SK-MEL-5 (cell line): ENCODE data around the gene GCN1. TPM values are rescaled to one million over a fixed set of nuclear protein-coding genes. Genes with fewer than 3 reads are reported as not detected.
"Not testable (repeated sequence)": the region's sequence is repeated elsewhere in the genome, so short reads cannot be mapped to it uniquely, and the experiment has no call there.

ENCODE experiments used
- DNase-seq: peaks from one replicate; pipeline ENCODE4 v3.0.0-alpha.2; 2016; ENCODE audit warnings: low read depth, low spot score
- in situ Hi-C: cut with HindIII; loops from 2 replicates; pipeline ENCODE4 v1.10.0; 2016; ENCODE audit warnings: low sequenced_read_pairs, high pct_unique_total_duplicates, low pct_unique_long_range_greater_than_20kb
- polyA plus RNA-seq, 2 experiments: library from polyadenylated mRNA; depleted of rRNA; stranded (reverse); fragments of >200 nt; gene quantifications; 2 replicates each; pipeline ENCODE4 v1.2.3, GENCODE V29; 2015
- total RNA-seq: library from RNA; depleted of rRNA; stranded (reverse); fragments of >200 nt; shearing (Covaris generic); gene quantifications from 2 replicates; pipeline ENCODE4 v1.2.3, GENCODE V29; 2014; rRNA removed

Gene GCN1, protein sequence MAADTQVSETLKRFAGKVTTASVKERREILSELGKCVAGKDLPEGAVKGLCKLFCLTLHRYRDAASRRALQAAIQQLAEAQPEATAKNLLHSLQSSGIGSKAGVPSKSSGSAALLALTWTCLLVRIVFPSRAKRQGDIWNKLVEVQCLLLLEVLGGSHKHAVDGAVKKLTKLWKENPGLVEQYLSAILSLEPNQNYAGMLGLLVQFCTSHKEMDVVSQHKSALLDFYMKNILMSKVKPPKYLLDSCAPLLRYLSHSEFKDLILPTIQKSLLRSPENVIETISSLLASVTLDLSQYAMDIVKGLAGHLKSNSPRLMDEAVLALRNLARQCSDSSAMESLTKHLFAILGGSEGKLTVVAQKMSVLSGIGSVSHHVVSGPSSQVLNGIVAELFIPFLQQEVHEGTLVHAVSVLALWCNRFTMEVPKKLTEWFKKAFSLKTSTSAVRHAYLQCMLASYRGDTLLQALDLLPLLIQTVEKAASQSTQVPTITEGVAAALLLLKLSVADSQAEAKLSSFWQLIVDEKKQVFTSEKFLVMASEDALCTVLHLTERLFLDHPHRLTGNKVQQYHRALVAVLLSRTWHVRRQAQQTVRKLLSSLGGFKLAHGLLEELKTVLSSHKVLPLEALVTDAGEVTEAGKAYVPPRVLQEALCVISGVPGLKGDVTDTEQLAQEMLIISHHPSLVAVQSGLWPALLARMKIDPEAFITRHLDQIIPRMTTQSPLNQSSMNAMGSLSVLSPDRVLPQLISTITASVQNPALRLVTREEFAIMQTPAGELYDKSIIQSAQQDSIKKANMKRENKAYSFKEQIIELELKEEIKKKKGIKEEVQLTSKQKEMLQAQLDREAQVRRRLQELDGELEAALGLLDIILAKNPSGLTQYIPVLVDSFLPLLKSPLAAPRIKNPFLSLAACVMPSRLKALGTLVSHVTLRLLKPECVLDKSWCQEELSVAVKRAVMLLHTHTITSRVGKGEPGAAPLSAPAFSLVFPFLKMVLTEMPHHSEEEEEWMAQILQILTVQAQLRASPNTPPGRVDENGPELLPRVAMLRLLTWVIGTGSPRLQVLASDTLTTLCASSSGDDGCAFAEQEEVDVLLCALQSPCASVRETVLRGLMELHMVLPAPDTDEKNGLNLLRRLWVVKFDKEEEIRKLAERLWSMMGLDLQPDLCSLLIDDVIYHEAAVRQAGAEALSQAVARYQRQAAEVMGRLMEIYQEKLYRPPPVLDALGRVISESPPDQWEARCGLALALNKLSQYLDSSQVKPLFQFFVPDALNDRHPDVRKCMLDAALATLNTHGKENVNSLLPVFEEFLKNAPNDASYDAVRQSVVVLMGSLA (N-terminal part only)
- 46.4 and 66.2 TPM in 2 replicates for total RNA-seq
- polyA plus RNA-seq (2015; cell fraction: cytosol; rRNA removed) = 55.2 and 66.5 TPM in 2 replicates
- polyA plus RNA-seq (2015; cell fraction: nucleus; rRNA removed) = 255 and 603 TPM in 2 replicates

DNA sequence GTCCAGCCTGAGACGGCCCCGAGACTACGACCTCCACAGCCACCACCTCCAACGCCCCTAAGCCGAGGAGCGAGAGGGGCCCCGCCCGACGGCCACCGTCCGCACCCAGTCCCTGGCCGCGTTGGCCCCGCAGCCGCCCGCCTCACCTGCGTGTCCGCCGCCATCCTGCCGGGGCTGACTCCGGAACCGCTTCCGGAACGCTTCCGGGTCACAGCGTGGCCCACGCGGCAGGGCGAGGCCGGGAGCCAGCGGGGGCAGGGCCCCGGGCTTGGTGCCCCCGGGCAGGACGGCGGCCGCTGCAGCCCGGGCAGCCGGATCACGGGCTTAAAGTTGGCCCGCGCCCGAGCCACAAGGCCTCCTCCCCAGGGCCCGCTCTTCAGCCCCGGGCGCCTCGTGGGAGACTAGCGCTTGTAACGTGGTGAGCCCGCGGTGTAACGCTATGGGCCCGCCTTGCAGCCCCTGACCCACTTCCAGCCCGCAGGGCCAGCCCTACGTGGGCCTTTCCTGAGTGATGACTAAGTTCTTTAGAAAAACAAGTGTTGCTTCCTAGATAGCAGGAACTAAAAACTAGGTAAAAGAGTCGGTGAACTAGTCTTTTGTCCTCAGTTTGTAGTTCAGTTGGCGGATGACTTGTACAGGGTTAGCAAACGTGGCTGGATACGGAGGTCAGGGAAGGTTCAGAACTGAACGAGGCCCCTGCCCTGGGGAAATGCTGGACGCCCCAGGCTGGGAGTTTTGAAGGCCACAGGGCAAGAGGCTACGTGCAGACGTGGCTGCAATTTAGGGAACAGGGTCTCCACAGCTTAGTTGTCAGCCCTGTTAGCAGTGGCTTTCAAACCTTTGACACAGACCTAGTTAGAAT is at the start of gene GCN1:
GCN1 (minus strand) TSS at position 182 of the 862 bp plus-strand sequence; CDS start at position 164, 18 bp downstream.
- in situ Hi-C loops = no loop called here
- peak; percentile 78 for DNase-seq

DNA sequence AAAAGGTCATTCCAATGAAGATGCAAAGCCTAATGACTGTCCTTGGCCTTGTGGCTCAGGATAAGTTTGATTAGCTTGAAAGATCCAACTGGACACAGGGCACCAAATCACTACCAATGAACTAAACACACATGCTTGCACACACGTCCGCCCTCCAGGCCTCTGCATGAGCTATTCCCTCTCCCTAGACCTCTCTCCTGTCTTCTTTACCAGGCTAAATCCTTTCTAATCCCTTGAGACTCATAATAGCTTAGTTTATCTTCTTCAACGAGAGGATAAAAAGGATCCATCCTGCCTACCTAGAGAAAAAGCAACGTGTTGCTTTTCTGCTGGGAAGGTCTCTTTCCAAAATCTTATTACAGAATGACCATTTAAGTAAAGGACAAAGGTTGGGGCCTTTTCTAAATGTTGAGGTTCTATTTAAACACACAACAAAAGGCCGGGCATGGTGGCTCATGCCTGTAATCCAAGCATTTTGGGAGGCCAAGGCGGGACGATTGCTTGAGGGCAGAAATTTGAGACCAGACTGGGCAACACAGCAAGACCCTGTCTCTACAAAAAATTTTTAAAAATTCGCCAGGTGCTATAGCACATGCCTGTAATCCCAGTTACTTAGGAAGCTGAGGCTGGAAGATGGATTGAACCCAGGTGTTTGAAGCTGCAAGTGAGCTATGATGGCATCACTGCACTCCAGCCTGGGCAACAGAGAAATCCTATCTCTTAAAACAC is 48.6 kb upstream of the GCN1 start:
- in situ Hi-C loops = no loop called here

DNA sequence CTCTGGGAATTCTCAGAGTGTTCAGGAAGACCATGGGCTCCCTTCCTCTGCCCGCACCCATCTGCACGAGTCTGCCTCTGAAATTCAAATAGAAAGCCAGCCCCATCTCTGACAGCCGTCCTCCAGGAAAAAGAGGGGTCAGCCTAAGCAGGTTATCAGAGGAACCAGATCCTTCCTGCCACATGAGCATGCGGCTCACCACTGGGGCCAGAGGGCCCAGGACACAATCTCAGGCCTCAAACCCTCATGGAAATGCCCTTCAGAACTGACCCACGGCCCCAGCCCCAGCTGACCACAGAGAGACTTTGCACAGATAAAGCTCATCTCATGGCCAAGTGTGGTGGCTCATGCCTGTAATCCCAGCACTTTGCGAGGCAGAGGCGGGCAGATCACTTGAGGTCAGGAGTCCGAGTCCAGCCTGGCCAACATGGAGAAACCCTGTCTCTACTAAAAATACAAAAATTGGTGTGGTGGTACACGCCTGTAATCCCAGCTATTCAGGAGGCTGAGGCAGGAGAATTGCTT is 47.8 kb upstream of the GCN1 start:
- in situ Hi-C loops = no loop called here

More for the DNA sequence above, 48.6 kb upstream of the GCN1 start:
- DNase-seq = no peak

DNA sequence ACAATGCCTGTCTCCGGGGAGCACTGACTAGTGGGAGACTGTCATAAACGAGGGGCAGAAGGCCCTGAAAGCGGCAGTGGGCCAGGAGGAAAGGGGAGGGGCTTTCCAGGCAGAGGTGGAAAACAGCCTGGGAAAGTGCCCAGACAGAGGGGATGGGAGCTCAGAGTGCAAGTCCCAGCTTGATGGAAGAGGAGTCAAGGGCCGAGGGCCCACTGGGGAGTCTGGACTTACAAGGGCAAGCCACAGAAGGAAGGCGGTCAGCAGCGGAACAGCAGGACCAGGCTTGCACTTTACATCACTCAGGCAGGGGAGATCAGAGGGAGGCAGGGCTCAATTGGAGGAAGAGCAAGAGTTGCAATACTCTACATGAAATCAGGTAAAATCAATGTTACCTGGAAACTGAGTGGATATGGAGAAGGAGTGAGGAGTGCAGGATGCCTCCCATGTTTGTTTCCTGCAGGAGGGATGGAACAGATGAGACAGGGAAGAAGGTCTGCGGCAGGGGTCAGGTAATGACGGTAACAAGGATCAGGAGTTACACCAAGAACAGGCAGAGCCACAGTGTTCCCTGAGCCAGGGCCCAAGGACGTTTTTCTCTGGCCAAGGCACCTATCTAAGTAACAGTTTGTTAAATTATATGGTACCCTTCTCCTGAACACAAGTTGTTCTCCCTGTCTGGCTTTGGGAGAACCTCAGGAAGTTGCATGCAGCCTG is 47.2 kb upstream of the GCN1 start:
- no peak for DNase-seq
- in situ Hi-C loops = no loop called here

More for the DNA sequence above, 47.8 kb upstream of the GCN1 start:
- DNase-seq = no peak

DNA sequence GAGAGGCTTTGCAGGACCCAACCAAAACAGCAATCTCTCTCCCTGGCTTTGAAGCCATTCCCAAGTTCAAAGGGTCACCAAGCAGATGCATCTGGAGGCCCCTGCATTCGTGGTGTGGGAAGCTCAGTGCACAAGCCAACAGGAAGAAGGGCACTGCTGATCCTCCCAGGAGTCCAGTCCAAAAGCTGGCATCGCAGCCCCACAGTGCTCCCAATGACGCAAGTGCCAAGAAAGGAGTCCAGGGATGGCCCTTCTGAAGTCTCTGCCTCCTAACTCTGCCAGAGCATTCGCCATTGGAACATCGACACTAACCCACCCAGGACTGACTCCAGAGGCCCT is 45.9 kb upstream of the GCN1 start:
- in situ Hi-C loops = no loop called here
- DNase-seq = no peak

DNA sequence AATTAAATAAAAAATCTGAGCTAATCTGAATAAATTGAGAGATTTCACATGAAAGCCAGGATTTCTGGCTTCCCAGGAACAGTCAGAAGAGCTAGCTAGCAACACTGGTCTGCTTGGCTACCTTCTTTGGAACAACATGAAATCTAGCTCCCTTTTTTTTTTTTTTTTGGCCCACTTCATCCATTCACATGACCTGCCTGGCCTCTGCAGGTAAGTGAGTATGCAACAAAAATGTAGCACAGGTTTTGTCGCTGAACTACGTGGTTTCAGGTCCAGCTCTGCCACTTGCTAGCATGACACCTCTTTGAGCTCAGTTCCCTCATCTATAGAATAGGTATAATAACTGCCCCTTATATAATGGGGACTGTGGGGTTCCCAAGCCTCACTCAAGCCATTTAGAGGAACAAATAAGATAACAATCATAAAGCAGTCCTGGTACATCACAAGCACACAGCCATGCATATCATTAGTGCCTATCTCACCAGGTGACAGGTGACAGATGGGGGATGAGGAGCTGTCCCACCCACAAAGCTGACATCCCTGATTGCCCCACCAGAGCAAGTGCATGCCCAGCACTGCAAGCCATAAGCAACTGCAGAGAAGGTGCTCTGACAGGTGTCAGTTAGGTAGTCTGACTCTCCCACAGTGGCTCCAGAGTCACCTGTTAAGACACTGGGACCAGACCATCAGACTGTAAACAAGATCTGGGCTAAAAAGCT is 45.4 kb upstream of the GCN1 start:
- in situ Hi-C loops = no loop called here
- no peak for DNase-seq

DNA sequence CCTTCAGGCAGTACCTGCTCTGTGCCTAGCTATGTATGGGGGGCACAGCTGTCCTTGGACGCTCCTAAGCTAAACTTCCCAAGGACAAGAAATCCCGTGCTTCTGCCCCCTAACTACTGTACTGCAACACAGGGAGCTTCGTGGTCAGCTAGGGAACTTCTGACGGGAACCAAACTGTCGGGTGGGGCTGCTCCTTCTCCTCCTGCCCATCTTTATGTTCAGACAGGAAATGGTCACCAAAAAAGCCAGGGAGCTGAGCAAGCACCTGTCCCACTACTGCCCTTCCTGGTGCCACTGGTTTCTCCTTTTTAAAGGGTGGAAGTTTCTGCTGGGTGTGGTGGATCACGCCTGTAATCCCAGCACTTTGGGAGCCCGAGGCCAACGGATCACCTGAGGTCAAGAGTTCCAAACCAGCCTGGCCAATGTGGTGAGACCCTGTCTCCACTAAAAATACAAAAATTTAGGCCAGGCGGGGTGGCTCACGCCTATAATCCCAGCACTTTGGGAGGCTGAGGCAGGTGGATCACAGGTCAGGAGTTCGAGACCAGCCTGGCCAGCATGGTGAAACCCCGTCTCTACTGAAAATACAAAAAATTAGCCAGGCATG is 44.4 kb upstream of the GCN1 start:
- no peak for DNase-seq
- in situ Hi-C loops = no loop called here

DNA sequence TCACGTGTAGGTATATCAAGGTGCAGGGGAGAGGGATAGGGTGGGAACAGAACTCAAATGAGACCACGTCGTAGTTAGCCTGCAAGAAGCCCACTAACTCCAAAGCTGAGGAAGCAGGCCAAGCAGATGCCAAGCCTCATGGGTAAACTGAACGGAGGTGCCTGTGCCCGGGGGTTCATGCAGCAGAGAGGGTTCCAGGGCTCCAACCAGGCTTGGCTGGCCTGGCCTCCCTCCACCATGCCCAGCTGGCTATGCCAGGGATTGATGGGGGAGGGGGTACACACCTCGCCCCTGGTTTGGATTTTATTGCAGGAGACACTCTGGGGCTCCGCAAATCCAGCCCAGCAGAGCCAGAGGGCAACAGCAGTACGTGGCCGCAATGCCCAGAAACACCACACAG is 43.7 kb upstream of the GCN1 start:
- in situ Hi-C loops = no loop called here
- no peak for DNase-seq

DNA sequence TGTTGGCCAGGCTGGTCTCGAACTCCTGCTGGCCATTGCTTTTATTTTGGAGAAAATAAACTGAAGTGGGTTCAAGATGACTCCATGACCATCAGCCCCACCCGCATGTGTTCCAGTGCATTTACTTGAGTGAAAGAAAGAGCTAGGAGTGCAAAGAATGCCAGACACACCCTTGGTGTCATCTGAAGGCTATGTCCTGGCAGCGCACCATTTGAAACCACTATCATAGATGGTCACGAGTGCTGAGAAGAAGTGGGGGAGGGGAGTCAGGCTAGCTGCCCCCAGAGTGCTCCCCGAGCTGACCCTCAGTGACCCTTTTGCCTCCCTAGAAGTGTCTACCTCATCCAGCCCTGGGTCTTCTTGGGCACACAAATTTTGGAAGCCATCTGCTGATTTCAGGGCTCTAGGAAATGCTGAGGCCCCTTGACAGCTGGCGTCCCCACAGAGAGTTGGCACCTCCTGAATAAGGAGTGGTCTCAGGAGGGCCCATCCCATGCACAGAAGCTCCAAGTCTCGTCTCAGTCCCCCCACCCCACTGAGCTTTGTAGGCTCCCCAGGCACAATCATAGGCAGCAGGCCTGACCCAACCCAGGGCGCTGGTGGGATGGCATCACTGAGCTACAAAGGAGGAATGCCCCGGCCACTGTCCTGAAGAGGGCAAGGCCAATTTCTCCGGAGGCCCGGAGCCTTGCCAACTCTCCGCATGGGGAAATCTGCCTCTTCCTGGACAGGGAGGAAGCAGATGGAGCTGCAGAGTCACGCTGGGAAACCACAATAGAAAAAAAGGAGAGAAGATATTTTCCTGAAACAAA is 43.1 kb upstream of the GCN1 start:
- in situ Hi-C loops = no loop called here
- no peak for DNase-seq

DNA sequence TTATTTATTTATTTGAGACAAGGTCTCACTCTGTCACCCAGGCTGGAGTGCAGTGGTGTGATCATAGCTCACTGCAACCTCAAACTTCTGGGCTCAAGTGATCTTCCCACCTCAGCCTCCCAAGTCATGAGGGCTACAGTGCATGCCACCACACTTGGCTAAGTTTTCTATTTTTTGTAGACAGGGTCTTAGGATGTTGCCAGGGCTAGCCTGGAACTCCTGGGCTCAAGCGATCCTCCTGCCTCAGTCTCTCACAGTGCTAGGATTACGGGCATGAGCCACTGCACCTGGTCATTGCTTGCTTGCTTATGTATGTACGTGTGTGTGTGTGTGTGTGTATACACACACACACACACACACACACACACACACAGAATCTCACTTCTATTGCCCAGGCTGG is 42.3 kb upstream of the GCN1 start:
- in situ Hi-C loops, DNase-seq: not testable (repeated sequence)

DNA sequence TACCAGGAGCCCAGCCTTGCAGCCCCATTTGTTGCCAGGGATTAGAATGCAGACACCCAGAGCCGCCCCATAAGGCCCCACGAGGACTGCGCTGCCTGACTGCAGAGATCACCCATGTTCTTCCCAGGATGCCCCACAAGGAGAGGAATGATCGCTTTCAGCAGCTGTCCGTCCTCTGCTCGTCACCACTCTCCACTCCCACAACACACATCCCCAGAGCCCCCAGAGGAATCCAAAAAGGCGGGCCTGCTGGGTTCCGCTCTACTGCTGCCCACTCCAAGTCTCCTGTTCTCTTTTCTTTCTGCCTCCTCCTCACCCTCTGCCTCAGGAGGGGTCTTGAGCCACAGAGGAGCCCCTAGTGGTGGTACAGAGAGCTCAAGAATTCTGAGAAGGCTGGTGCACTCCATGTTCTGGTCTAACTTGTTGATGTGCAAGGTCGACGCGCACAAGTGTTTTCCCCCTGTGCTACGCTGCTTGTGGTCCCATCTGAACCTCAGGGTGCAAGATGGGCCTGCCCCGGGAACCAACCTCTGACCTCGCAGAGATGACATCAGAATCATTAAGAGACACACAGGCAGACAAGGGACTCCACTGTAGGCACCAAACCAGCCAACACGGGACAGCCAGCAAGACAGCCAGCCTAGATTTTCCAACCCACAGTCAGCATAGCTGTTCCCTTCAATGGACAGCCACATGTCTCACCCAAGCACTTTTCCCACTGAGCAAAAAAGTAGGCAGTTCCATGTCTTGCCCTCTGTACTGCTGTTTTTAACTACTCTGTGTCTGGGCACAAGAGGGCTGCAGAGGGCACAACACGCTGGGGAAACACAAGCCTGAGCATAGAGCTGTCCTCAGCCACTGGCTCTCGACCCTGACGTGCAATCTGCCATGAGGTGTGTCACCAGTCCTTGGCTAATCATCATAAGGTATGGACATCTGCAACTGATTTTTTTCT is 41.1 kb upstream of the GCN1 start:
- DNase-seq = peak; percentile 31
- in situ Hi-C loops = no loop called here

DNA sequence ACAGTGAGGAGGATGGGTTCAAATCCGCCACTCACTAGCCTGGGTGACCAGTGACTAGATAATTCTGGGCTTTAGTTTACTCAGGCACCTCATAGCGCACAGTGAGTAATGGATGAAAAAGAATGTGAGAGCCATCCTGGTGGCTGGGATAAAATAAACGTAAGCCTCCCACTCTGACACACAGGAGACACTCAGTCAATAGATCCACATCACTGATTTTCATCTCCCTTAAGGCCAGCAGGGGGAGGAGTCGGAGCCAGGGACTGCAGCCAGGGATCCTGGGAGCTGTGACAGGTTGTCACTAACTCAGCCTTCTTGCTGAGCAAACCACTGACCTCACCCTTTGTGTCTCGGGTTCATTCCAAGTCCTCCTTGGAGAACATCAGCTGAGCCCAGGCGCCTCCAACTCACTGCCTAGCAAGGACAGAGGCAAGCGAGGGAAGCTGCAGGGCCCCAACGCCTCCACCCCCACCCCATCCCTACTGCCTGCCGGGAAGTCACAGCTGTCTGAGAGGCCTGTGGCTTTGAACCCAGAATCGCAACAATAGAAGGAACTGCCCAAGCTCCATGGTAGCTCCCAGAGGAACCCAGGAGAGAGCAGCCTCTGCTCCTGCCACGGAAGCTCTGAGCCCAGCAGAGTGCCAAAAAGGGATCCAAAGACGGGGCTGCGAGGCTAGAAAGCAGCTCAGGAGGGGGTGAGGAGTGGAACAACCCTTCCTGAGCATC is 40.3 kb upstream of the GCN1 start:
- peak; percentile 62 for DNase-seq
- in situ Hi-C loops = no loop called here
